Mesodermal cell (in vitro differentiated cells): ENCODE data around the gene NPAS3.

Experiments used
- H3K27ac ChIP-seq: 2 replicates; pipeline ENCODE4 v1.7.0; 2013; ENCODE audit warnings: mild to moderate bottlenecking, low read depth, low read length, moderate library complexity; ENCODE audit not compliant: severe bottlenecking
- H3K36me3 ChIP-seq: 2 replicates; pipeline ENCODE4 v1.7.1; 2013; ENCODE audit warnings: mild to moderate bottlenecking, low read length, moderate library complexity; ENCODE audit not compliant: control insufficient read depth, insufficient read depth
- H3K4me1 ChIP-seq: one replicate; pipeline ENCODE4 v1.7.1; 2013; ENCODE audit warnings: mild to moderate bottlenecking, low read length; ENCODE audit not compliant: insufficient read depth, control insufficient read depth, poor library complexity, severe bottlenecking
- H3K4me3 ChIP-seq: 2 replicates; pipeline ENCODE4 v1.7.0; 2013; ENCODE audit warnings: low read length, control low read depth, mild to moderate bottlenecking; ENCODE audit not compliant: insufficient read depth, poor library complexity, severe bottlenecking; ENCODE audit errors: extremely low read depth
- H3K9me3 ChIP-seq: 2 replicates; pipeline ENCODE4 v1.7.1; 2013; ENCODE audit warnings: mild to moderate bottlenecking, low read length, moderate library complexity; ENCODE audit not compliant: control insufficient read depth
- WGBS, 2 experiments: methylation state at CpG; one replicate each; pipeline ENCODE4 v1.1.5; 2013; ENCODE audit warnings: missing lambda C conversion rate in 2 of 2; ENCODE audit not compliant: insufficient coverage in 2 of 2; 5-methylcytosine and 5-hydroxymethylcytosine counted together

The NPAS3 gene

DNA sequence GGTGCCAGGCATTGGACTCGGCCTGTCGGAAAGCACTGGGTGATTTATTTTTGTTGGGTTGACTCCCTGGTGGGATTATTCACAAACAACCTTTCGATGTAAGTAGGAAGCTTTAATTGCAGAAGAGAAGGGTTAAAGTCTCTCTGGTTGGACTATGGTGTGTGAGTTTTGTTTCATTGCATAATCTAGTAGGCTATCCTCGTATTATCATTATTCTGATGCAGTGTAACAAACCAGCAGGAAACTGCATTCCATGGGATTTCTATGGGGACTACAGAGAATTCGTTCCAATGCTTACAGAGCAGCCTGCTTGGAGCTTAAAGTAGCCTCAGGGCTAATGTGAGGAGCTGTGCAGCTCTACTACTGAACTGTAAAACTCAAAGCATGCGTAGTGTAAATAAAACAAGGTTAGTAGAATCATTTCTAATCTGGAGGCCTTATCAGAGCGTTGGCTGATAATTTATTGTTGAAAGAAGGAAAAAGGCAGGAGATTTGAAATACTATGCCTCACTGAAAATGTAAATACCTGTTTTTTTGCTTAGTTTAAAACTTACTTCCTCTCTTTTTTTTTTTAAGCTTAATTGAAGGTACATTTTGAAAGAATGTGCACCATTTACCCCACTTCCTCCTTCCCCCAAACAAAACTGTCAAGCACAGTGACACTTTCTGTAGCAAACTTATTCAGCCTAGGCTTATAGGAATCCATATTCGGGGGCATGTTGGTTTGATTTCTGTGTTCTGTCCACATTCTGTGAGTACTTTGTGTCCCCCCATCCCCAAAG lies 226.7 kb downstream of the NPAS3 start:
- no peaks in the 10 kb centered on the region for H3K36me3 ChIP-seq
- no peak overlapping the region for H3K4me3 ChIP-seq
- H3K4me1 ChIP-seq = peaks cover 15% of the 10 kb centered on the region
- H3K27ac ChIP-seq = peak overlapping the region; percentile 25
- H3K9me3 ChIP-seq = no peaks in the 10 kb centered on the region
- 58 to 60% methylated on average over 4 to 5 of the region's 8 CpGs for WGBS, 2 experiments

DNA sequence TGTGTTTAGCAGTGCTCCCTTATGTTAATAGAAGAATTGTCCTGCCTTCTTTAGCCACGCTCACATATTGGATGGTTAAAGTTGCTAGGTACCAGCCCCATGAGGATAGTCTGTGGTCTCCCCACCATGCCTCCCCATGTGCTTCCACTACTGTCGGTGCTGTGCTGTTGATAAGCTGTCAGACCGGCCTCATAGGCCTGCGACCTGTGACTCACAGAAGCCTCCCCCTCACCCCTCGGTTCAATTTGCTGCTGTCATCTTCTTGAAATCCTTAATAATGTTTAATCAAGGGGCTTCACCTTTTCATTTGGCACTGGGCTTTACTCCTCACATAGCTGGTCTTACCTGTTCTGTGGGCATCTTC lies 227.2 kb downstream of the NPAS3 start:
- no peak overlapping the region for H3K27ac ChIP-seq
- no peaks in the 10 kb centered on the region for H3K9me3 ChIP-seq
- no peaks in the 10 kb centered on the region for H3K36me3 ChIP-seq
- no peak overlapping the region for H3K4me3 ChIP-seq
- WGBS, 2 experiments = 54 to 77% methylated on average over 4 to 5 of the region's 5 CpGs
- H3K4me1 ChIP-seq = peaks cover 15% of the 10 kb centered on the region

DNA sequence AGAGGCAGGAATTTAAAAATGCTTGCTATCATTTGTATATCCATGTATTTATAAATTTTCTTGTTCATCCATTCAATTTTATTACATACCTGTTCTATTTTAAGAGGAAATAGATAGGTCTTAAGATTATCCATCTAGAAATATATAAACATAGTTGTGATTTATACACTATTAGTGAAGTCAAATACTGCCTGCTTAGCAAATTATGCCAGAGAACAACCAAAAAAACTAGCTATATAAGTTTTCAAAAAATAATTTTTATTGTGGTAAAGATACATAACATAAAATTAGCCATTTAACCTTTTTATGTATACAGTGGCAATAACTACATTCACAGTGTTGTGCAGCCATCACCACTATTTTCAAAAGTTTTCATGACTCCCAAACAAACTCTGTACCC lies 237.3 kb downstream of the NPAS3 start:
- H3K4me3 ChIP-seq = no peak overlapping the region
- no peak overlapping the region for H3K27ac ChIP-seq
- no peaks in the 10 kb centered on the region for H3K9me3 ChIP-seq
- H3K4me1 ChIP-seq = no peaks in the 10 kb centered on the region
- H3K36me3 ChIP-seq = no peaks in the 10 kb centered on the region

DNA sequence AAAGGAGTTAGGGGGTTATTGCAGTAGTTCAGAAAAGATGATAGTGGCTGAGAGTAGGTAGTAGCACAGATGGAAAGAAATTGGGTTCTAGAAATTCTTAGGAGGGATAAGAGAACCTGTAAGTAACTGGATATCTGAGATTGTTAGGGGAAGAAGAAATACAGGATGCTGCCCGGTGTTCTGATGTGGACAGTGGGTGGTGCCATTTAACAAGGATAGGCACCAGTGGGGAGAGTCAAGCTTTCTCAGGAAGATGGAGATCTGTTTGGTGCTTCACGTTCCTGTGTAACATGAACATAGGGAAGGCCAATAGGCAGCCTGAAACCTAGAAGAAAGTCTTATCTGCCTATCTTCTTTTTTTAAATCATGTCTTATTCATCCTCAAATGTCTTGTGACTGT lies 245.9 kb downstream of the NPAS3 start:
- Histone ChIP-seq H3K4me1 (no peaks in the 10 kb centered on the region), H3K9me3 (no peaks in the 10 kb centered on the region), H3K27ac (no peak overlapping the region), H3K36me3 (no peaks in the 10 kb centered on the region), H3K4me3 (no peak overlapping the region)
- WGBS, 2 experiments = 83 to 100% methylated on average over 1 to 2 of the region's 2 CpGs

DNA sequence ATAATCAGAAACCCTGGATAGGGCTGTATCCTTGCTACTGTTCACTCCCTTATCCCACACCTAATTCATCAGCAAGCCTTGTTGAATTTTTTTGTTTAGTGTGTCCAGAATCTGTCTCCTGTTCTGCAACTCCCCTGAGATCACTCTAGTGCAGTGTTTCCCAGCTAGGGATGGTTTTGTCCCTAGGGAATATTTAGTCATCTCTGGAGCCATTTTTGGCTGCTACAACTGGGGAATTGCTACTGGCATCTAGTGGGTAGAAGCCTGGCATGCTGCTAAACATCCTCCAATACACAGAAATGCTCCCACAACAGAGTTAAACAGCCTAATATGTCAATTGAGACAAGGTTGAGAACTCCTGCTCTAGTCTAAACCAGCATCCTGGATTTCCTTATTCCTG lies 248.0 kb downstream of the NPAS3 start:
- no peak overlapping the region for H3K27ac ChIP-seq
- no peaks in the 10 kb centered on the region for H3K36me3 ChIP-seq
- H3K4me3 ChIP-seq = no peak overlapping the region
- H3K4me1 ChIP-seq = no peaks in the 10 kb centered on the region
- H3K9me3 ChIP-seq = no peaks in the 10 kb centered on the region

DNA sequence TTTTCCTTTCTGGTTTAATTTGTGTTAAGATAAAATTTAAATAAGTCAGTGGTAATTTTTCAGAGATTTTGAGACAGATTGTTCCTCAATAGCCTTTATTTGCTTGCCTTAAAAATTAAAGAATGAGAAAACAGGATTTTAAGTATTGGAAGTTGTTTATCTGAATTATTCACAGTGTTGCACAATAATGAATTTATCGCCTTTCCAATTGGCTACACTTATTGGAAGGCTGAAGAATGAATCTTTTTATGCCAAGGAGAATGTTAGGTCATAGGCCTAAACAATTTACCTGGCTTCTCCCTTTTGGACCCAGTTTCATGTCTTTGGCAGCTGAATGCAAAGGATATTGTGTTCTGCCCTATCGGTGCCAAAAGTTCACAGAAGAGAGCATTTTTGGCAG lies 250.2 kb downstream of the NPAS3 start:
- Histone ChIP-seq H3K4me1 (no peaks in the 10 kb centered on the region), H3K4me3 (no peak overlapping the region), H3K36me3 (no peaks in the 10 kb centered on the region), H3K9me3 (no peaks in the 10 kb centered on the region), H3K27ac (no peak overlapping the region)
- 100% methylated on average over 1 of the region's 2 CpGs for WGBS, 2 experiments

DNA sequence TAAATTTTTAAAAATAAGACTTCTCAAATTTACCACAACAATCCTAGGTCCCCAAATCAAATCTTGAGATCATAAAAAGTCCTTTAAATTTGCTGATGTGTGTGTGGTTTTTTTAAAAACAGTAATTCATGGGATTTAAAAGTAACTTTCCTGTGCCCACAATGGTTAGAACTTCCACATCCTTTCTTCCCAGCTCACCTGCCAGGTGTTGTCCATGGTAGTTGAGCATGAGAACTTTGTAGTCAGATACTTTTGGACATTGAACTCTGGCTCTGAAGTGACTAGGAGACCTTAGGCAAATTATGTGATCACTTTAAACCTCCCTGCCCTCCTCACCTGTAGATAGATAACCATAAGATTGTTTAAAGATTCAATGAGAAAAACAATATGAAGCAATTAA lies 253.2 kb downstream of the NPAS3 start:
- no peak overlapping the region for H3K4me3 ChIP-seq
- H3K9me3 ChIP-seq = no peaks in the 10 kb centered on the region
- H3K27ac ChIP-seq = no peak overlapping the region
- no peaks in the 10 kb centered on the region for H3K4me1 ChIP-seq
- H3K36me3 ChIP-seq = no peaks in the 10 kb centered on the region

DNA sequence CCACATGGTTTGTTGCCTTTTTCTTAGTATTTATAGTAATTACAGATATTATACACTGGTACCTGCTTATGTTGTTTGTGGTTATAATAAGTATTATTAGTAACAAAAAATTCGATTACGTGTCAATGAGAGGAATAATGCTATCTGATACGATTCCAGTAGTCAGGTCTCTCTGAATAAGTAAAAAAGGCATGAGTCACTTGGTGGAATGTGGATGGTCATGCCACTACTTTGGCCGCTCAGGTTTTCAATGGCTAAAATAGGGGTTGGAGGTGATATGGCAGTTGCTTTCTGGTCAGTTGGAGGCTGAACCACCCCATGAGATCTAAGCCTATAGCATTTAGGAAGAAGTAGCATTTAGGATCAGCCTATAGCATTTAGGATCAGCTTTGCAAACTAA lies 255.9 kb downstream of the NPAS3 start:
- Histone ChIP-seq H3K4me1 (no peaks in the 10 kb centered on the region), H3K27ac (no peak overlapping the region), H3K36me3 (no peaks in the 10 kb centered on the region), H3K9me3 (no peaks in the 10 kb centered on the region), H3K4me3 (no peak overlapping the region)
- 67 to 94% methylated on average over 3 of the region's 4 CpGs for WGBS, 2 experiments

DNA sequence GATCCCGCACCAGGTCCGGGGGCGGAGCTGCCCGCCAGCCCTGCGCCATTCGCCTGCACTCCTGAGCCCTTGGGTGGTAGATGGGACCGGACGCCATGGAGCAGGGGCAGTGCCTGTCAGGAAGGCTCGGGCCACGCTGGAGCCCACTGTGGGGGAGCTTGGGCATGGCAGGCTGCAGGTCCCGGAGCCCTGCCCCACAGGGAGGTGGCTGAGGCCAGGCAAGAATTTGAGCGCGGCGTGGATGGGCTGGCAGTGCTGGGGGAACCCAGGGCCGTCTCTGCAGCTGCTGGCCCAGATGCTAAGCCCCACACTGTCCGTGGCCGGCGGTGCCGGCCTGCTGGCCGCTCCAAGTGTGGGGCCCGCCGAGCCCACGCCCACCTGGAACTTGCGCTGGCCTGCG lies 260.0 kb downstream of the NPAS3 start:
- H3K9me3 ChIP-seq = no peaks in the 10 kb centered on the region
- H3K36me3 ChIP-seq = no peaks in the 10 kb centered on the region
- 95% methylated on average over 25 of the region's 25 CpGs for WGBS, 2 experiments
- H3K4me1 ChIP-seq = no peaks in the 10 kb centered on the region
- no peak overlapping the region for H3K27ac ChIP-seq
- H3K4me3 ChIP-seq = no peak overlapping the region

DNA sequence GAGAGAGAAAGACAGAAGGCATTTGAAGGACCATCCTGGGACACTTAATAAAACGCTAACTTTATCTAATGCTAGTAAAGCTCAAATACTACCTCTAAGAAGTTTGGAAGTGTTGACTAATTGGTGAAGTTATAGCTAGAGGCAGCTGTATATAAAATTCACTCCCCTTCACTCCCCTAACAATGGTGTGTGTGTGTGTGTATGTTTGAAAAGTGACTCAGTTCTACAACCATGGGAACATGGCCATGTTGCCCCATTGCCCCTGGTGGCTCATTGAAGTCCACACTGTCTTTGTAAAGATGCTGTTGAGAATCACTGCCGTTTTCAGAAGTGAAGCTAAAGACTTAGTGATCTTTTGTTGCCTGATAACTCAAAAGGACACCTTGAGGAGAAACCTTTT lies 262.4 kb downstream of the NPAS3 start:
- no peaks in the 10 kb centered on the region for H3K36me3 ChIP-seq
- WGBS, 2 experiments = no CpG with 5 or more reads among the region's 2 CpGs
- no peak overlapping the region for H3K4me3 ChIP-seq

DNA sequence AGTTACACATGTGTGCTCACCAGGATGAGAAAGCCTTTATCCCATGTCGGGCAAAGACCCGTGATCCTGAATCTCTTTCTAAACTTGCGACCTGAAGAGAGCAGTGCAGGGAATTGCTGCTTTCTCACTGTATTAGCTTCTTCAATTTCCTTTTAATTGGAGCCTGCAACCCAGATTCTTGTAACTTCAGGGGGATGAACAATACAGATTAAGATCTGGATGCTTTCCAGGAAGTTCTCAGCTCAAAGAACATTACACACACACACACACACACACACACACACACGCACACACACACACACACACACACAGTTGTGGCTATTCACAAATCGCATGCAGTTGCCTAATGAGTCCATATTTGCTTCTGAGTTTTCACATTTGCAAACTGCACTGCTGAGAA lies 268.3 kb downstream of the NPAS3 start:
- H3K9me3 ChIP-seq = no peaks in the 10 kb centered on the region
- H3K4me3 ChIP-seq = no peak overlapping the region
- WGBS, 2 experiments = 65 to 91% methylated on average over 4 of the region's 5 CpGs
- no peaks in the 10 kb centered on the region for H3K36me3 ChIP-seq
- no peaks in the 10 kb centered on the region for H3K4me1 ChIP-seq
- H3K27ac ChIP-seq = no peak overlapping the region

More for the DNA sequence above, 262.4 kb downstream of the NPAS3 start:
- Histone ChIP-seq H3K4me1 (no peaks in the 10 kb centered on the region), H3K9me3 (no peaks in the 10 kb centered on the region), H3K27ac (no peak overlapping the region)
